ENCODE data around the gene DAPK2. TPM values are rescaled to one million over a fixed set of nuclear protein-coding genes. Genes with fewer than 3 reads are reported as not detected.

Gene DAPK2
- total and polyA plus RNA-seq, 2 of the 13 experiments (the other 11 are each of a cell fraction or from before 2014, with no cell fraction given) = 0.33 to 0.63 TPM

GRCh38 chr15:64029633-64030032, 16.7 kb downstream of the DAPK2 start:
- ATAC-seq (no peak), FAIRE-seq (no peak), DNase-seq (ENCODE audit: low spot score) (no peak)
- no peak overlapping the region for H2AFZ ChIP-seq (ENCODE audit: low read length)
- in situ Hi-C loops (cut with HindIII; ENCODE audit: extremely low pct_ligation_motif_present, low pct_unique_long_range_greater_than_20kb) = no loop called here
- intact Hi-C loops (cut with micrococcal nuclease; ENCODE audit: unreplicated experiment) = no loop called here
- ChIA-PET POLR2A (no interaction called here), CTCF (ENCODE audit: low intra/inter-chr PET ratio, low total read pairs) (no interaction called here)
- peaks cover 0 to 1% of the 10 kb centered on the region in 2 experiments; a peak in 1 of 5 replicates for H3K27me3 ChIP-seq (ENCODE audit: control insufficient read depth in 1 of 2, insufficient read depth in 2 of 2, low read length in 2 of 2)
- no peak overlapping the region for H3K27ac ChIP-seq (ENCODE audit: extremely low read length, insufficient read depth, low read length)
- H3K9me3 ChIP-seq (ENCODE audit: low read length) = no peaks in the 10 kb centered on the region
- no peak overlapping the region for H3K4me3 ChIP-seq (replicated peaks in 1 of 3; ENCODE audit: insufficient read depth in 1 of 3, low read depth in 2 of 3, low read length in 3 of 3)
- H3K9ac ChIP-seq (ENCODE audit: insufficient read depth, low read depth, low read length) = no peak overlapping the region
- H3K4me1 ChIP-seq (ENCODE audit: insufficient read depth, low read length) = peaks cover 3% of the 10 kb centered on the region; the same call in 1 of the 2 replicates
- H3K4me2 ChIP-seq (ENCODE audit: low read depth, low read length) = no peak overlapping the region
- no peaks in the 10 kb centered on the region for H3K36me3 ChIP-seq (replicated peaks in 1 of 2; ENCODE audit: control insufficient read depth in 1 of 2, insufficient read depth in 2 of 2, low read length in 2 of 2)
- H3K79me2 ChIP-seq (ENCODE audit: insufficient read depth, low read length) = no peaks in the 10 kb centered on the region
- H4K20me1 ChIP-seq (ENCODE audit: insufficient read depth, low read length) = no peaks in the 10 kb centered on the region
- TF ChIP-seq GTF2F1 (IDR thresholded peaks at IDR 0.05; ENCODE audit: low read length) (no peak), HNRNPLL (IDR thresholded peaks at IDR 0.05; ENCODE audit: low read depth, low read length, poor library complexity, severe bottlenecking) (no peak)
- WGBS (ENCODE audit: low lambda C conversion rate) = 65% methylated on average over 4 of the region's 4 CpGs
- no TSS peak for BruUV-seq (replicated peaks)

GRCh38 chr15:64029110-64029509, 17.2 kb downstream of the DAPK2 start:
- Histone ChIP-seq H3K4me2 (ENCODE audit: low read depth, low read length) (no peak overlapping the region), H2AFZ (ENCODE audit: low read length) (no peak overlapping the region), H3K27ac (ENCODE audit: extremely low read length, insufficient read depth, low read length) (no peak overlapping the region), H3K79me2 (ENCODE audit: insufficient read depth, low read length) (no peaks in the 10 kb centered on the region), H3K9me3 (ENCODE audit: low read length) (no peaks in the 10 kb centered on the region), H3K36me3 (replicated peaks in 1 of 2; ENCODE audit: control insufficient read depth in 1 of 2, insufficient read depth in 2 of 2, low read length in 2 of 2) (no peaks in the 10 kb centered on the region), H4K20me1 (ENCODE audit: insufficient read depth, low read length) (no peaks in the 10 kb centered on the region), H3K9ac (ENCODE audit: insufficient read depth, low read depth, low read length) (no peak overlapping the region), H3K27me3 (ENCODE audit: control insufficient read depth in 1 of 2, insufficient read depth in 2 of 2, low read length in 2 of 2) (peaks cover 0 to 1% of the 10 kb centered on the region in 2 experiments; a peak in 2 of 5 replicates), H3K4me3 (replicated peaks in 1 of 3; ENCODE audit: insufficient read depth in 1 of 3, low read depth in 2 of 3, low read length in 3 of 3) (no peak overlapping the region), H3K4me1 (ENCODE audit: insufficient read depth, low read length) (peaks cover 6% of the 10 kb centered on the region; the same call in 1 of the 2 replicates)
- DNase-seq (ENCODE audit: low spot score) (no peak), ATAC-seq (no peak), FAIRE-seq (no peak)
- CTCF ChIA-PET (ENCODE audit: low intra/inter-chr PET ratio, low total read pairs) = no interaction called here
- intact Hi-C loops (cut with micrococcal nuclease; ENCODE audit: unreplicated experiment) (no loop called here), in situ Hi-C loops (cut with HindIII; ENCODE audit: extremely low pct_ligation_motif_present, low pct_unique_long_range_greater_than_20kb) (no loop called here)
- BruUV-seq (replicated peaks) = no TSS peak
- TF ChIP-seq SOX13 (IDR thresholded peaks at IDR 0.05) (no peak), SOX13 (CRISPR knock-in tag; conservative IDR thresholded peaks at IDR 0.05 in 1 of 2, IDR thresholded peaks at IDR 0.05 in 1 of 2) (peak in 1 of 2 experiments; percentile 16; a peak in 1 of 4 replicates), HINFP (CRISPR knock-in tag; IDR thresholded peaks at IDR 0.05; ENCODE audit: low read depth) (no peak), ZNF572 (CRISPR knock-in tag; IDR thresholded peaks at IDR 0.05) (no peak)
- POLR2A ChIA-PET = no interaction called here
- WGBS (ENCODE audit: low lambda C conversion rate) = 31% methylated on average over 5 of the region's 8 CpGs

Data from HepG2 (cell line).